HepG2 (cell line): Measurements from ENCODE around the gene KIAA1958. TPM values are rescaled to one million over a fixed set of nuclear protein-coding genes. Genes with fewer than 3 reads are reported as not detected.

ENCODE experiments used
- ATAC-seq: fragments of 200-7000 bp; cut with Tn5 transposase; 3 replicates; pipeline ENCODE4 v1.9.1; 2020; ENCODE audit warnings: mild to moderate bottlenecking, moderate library complexity
- BruUV-seq: library from RNA; stranded (reverse); fragments of 400-500 nt; replicated peaks from 2 replicates; lab custom pipeline; 2021; lab: Mats Ljungman, UMichigan
- CTCF ChIA-PET: fragments of 300-600 bp; formaldehyde crosslinking; extraction: SDS; loops from one replicate; lab custom pipeline; 2021; ENCODE audit warnings: low total read pairs, inconsistent platforms, low intra/inter-chr PET ratio; lab: Yijun Ruan, JAX
- POLR2A ChIA-PET: fragments of 350-600 bp; sonication (Branson Sonifier 250); formaldehyde crosslinking; loops from one replicate; lab custom pipeline; 2020; ENCODE audit warnings: antibody characterized with exemption, inconsistent platforms; lab: Yijun Ruan, JAX
- DNase-seq: peaks from one replicate; pipeline ENCODE4 v3.0.0-alpha.2; 2015; ENCODE audit warnings: low spot score
- FAIRE-seq: peaks from 3 replicates; lab custom pipeline; 2011; peaks lifted over from hg19 to GRCh38; lab: Jason Lieb, UNC
- H2AFZ ChIP-seq: one replicate; pipeline ENCODE4 v1.6.1; 2011; ENCODE audit warnings: low read length, inconsistent platforms
- H3K27ac ChIP-seq: fragments of 300-600 bp; 3 replicates; pipeline ENCODE4 v1.8.0; 2011; ENCODE audit warnings: mixed run types, mild to moderate bottlenecking, mixed read lengths, low read length, inconsistent platforms; ENCODE audit not compliant: insufficient read depth; ENCODE audit errors: extremely low read length
- H3K27me3 ChIP-seq, 2 experiments: fragments of 200-600 bp in 1 of 2; 2 replicates in 1 of 2; 3 replicates in 1 of 2; pipeline versions ENCODE4 v1.6.0 to v1.8.0; 2011; ENCODE audit warnings: low read length in 2 of 2, mild to moderate bottlenecking in 2 of 2, moderate library complexity in 2 of 2, inconsistent platforms in 1 of 2; ENCODE audit not compliant: insufficient read depth in 2 of 2, control insufficient read depth in 1 of 2
- H3K36me3 ChIP-seq, 2 experiments: fragments of 200-600 bp in 1 of 2; replicated peaks in 1 of 2; 2 replicates in 1 of 2; 3 replicates in 1 of 2; pipeline versions ENCODE4 v1.5.1 to v1.8.0; 2011; ENCODE audit warnings: low read length in 2 of 2, inconsistent platforms in 1 of 2; ENCODE audit not compliant: insufficient read depth in 2 of 2, control insufficient read depth in 1 of 2
- H3K4me1 ChIP-seq: 2 replicates; pipeline ENCODE4 v1.5.1; 2012; ENCODE audit warnings: low read length, inconsistent platforms; ENCODE audit not compliant: insufficient read depth
- H3K4me2 ChIP-seq: 2 replicates; pipeline ENCODE4 v1.6.0; 2011; ENCODE audit warnings: low read depth, low read length, inconsistent platforms
- H3K4me3 ChIP-seq, 3 experiments: fragments of 200-600 bp in 1 of 3; sonication (generic), shearing (Covaris generic) in 1 of 3; replicated peaks in 1 of 3; 2 replicates each; pipeline ENCODE4 v1.5.1; 2011 to 2016; ENCODE audit warnings: low read length in 3 of 3, inconsistent platforms in 2 of 3, low read depth in 2 of 3, mild to moderate bottlenecking in 2 of 3, control low read depth in 1 of 3, mixed read lengths in 1 of 3; ENCODE audit not compliant: insufficient read depth in 1 of 3
- H3K79me2 ChIP-seq: one replicate; pipeline ENCODE4 v1.6.1; 2011; ENCODE audit warnings: low read length, inconsistent platforms; ENCODE audit not compliant: insufficient read depth
- H3K9ac ChIP-seq: 2 replicates; pipeline ENCODE4 v1.6.0; 2011; ENCODE audit warnings: mild to moderate bottlenecking, low read depth, low read length, inconsistent platforms; ENCODE audit not compliant: insufficient read depth
- H3K9me3 ChIP-seq: 2 replicates; pipeline ENCODE4 v1.5.1; 2012; ENCODE audit warnings: mild to moderate bottlenecking, low read length
- H4K20me1 ChIP-seq: 2 replicates; pipeline ENCODE4 v1.6.0; 2011; ENCODE audit warnings: inconsistent platforms, mild to moderate bottlenecking, low read length, moderate library complexity; ENCODE audit not compliant: insufficient read depth
- ADNP ChIP-seq: sonication (generic); formaldehyde crosslinking; IDR thresholded peaks from 2 replicates; pipeline ENCODE4 v1.4.0; 2020; ENCODE audit warnings: missing genetic modification reagents
- ESRRA ChIP-seq: sonication (generic); formaldehyde crosslinking; IDR thresholded peaks from 2 replicates; pipeline ENCODE4 v1.5.1; 2020; ENCODE audit warnings: mild to moderate bottlenecking, low read depth, missing genetic modification reagents
- FOXK1 ChIP-seq: sonication (generic); formaldehyde crosslinking; IDR thresholded peaks from 2 replicates; pipeline ENCODE4 v1.4.0; 2020; ENCODE audit warnings: low read depth, missing genetic modification reagents, borderline replicate concordance
- MZF1 ChIP-seq: sonication (generic); formaldehyde crosslinking; IDR thresholded peaks from 2 replicates; pipeline ENCODE4 v1.8.1; 2023; ENCODE audit warnings: mild to moderate bottlenecking, missing genetic modification reagents, borderline replicate concordance
- SAFB2 ChIP-seq: sonication (generic); formaldehyde crosslinking; IDR thresholded peaks from 2 replicates; pipeline ENCODE4 v1.5.1; 2020; ENCODE audit warnings: missing genetic modification reagents, low read depth, mild to moderate bottlenecking, borderline replicate concordance
- TCF7 ChIP-seq: sonication (generic); IDR thresholded peaks from 2 replicates; pipeline ENCODE4 v1.6.1; 2016; ENCODE audit warnings: antibody characterized with exemption, low read depth
- ZNF10 ChIP-seq: sonication (generic); formaldehyde crosslinking; IDR thresholded peaks from 2 replicates; pipeline ENCODE4 v1.4.0; 2020; ENCODE audit warnings: mild to moderate bottlenecking, low read depth, missing genetic modification reagents, borderline replicate concordance
- ZNF232 ChIP-seq: sonication (generic); formaldehyde crosslinking; IDR thresholded peaks from 2 replicates; pipeline ENCODE4 v1.4.0; 2020; ENCODE audit warnings: missing genetic modification reagents, borderline replicate concordance
- ZNF430 ChIP-seq: sonication (generic); formaldehyde crosslinking; IDR thresholded peaks from 2 replicates; pipeline ENCODE4 v1.9.0; 2021; ENCODE audit warnings: mild to moderate bottlenecking, missing genetic modification reagents
- ZNF710 ChIP-seq: sonication (generic); formaldehyde crosslinking; IDR thresholded peaks from 2 replicates; pipeline ENCODE4 v1.5.0; 2020; ENCODE audit warnings: mild to moderate bottlenecking, missing genetic modification reagents, borderline replicate concordance
- ZNF737 ChIP-seq: sonication (generic); formaldehyde crosslinking; IDR thresholded peaks from 2 replicates; pipeline ENCODE4 v1.5.0; 2020; ENCODE audit warnings: missing genetic modification reagents, mild to moderate bottlenecking, borderline replicate concordance
- ZSCAN9 ChIP-seq: IDR thresholded peaks from 2 replicates; pipeline ENCODE4 v1.6.1; 2016; ENCODE audit warnings: borderline replicate concordance
- WGBS: methylation state at CpG from one replicate; pipeline ENCODE4 v1.1.6; 2017; ENCODE audit warnings: low lambda C conversion rate; 5-methylcytosine and 5-hydroxymethylcytosine counted together
- in situ Hi-C: cut with HindIII; loops from 2 replicates; pipeline ENCODE4 v1.10.0; 2017; ENCODE audit warnings: low pct_unique_long_range_greater_than_20kb; ENCODE audit not compliant: extremely low pct_ligation_motif_present
- intact Hi-C: fragments of 100-400 bp; cut with micrococcal nuclease; formaldehyde crosslinking; loops from one replicate; pipeline ENCODE4 v1.10.0; 2022; ENCODE audit not compliant: unreplicated experiment
- polyA plus RNA-seq, 8 experiments: library from polyadenylated mRNA; depleted of rRNA in 3 of 8; stranded (reverse) in 7 of 8; unstranded in 1 of 8; fragments of >200 nt; fragmentation: Illumina TruSeq in 4 of 8; extraction: Trizol in 4 of 8; gene quantifications; 2 replicates each; pipeline versions ENCODE4 v1.2.1 to v1.2.3, GENCODE V29; 2011 to 2016; ENCODE audit warnings: low read depth in 4 of 8, missing spikeins in 1 of 8, mixed read lengths in 1 of 8; ENCODE audit not compliant: insufficient read depth in 1 of 8
- total RNA-seq, 5 experiments: library from RNA; depleted of rRNA; stranded (reverse); fragments of >200 nt; fragmentation: Illumina TruSeq; extraction: Trizol; gene quantifications; 2 replicates each; pipeline ENCODE4 v1.2.3, GENCODE V29; 2016; ENCODE audit warnings: low read depth in 1 of 5
- TF ChIP-seq, protein P1 (sequence below), 2 experiments: sonication (generic) in 1 of 2; formaldehyde crosslinking in 1 of 2; IDR thresholded peaks; 2 replicates each; pipeline versions ENCODE4 v1.4.0 to v1.6.1; 2016 to 2020; ENCODE audit warnings: borderline replicate concordance in 1 of 2, low read depth in 1 of 2, mild to moderate bottlenecking in 1 of 2, missing genetic modification reagents in 1 of 2

The KIAA1958 gene
- total and polyA plus RNA-seq, 2 of the 13 experiments (the other 11 are each of a cell fraction or from before 2014, with no cell fraction given) = 8.5 to 10.3 TPM

- Histone ChIP-seq H4K20me1 (peaks cover 13% of the 10 kb centered on the region; the same call in 1 of the 2 replicates), H3K4me3 (no peak overlapping the region), H3K27me3 (no peaks in the 10 kb centered on the region), H3K9ac (no peak overlapping the region), H3K36me3 (no peaks in the 10 kb centered on the region), H3K4me1 (peaks cover 28% of the 10 kb centered on the region), H3K27ac (no peak overlapping the region), H3K4me2 (no peak overlapping the region), H3K9me3 (no peaks in the 10 kb centered on the region), H3K79me2 (peaks cover 60% of the 10 kb centered on the region), H2AFZ (no peak overlapping the region)
- no peak for DNase-seq
- POLR2A ChIA-PET = no interaction called here
- in situ Hi-C loops = no loop called here
- no peak for ATAC-seq
- no TSS peak for BruUV-seq
- no peak for FAIRE-seq
- CTCF ChIA-PET = no interaction called here
- WGBS = 73% methylated on average over 4 of the region's 4 CpGs
- intact Hi-C loops = no loop called here
- no peak for TF ChIP-seq ADNP (CRISPR knock-in tag)
- no peak for TF ChIP-seq ZNF737
- TF ChIP-seq ZSCAN9 = no peak
- TF ChIP-seq, protein P1, sequence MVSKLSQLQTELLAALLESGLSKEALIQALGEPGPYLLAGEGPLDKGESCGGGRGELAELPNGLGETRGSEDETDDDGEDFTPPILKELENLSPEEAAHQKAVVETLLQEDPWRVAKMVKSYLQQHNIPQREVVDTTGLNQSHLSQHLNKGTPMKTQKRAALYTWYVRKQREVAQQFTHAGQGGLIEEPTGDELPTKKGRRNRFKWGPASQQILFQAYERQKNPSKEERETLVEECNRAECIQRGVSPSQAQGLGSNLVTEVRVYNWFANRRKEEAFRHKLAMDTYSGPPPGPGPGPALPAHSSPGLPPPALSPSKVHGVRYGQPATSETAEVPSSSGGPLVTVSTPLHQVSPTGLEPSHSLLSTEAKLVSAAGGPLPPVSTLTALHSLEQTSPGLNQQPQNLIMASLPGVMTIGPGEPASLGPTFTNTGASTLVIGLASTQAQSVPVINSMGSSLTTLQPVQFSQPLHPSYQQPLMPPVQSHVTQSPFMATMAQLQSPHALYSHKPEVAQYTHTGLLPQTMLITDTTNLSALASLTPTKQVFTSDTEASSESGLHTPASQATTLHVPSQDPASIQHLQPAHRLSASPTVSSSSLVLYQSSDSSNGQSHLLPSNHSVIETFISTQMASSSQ (IDR thresholded peaks at IDR 0.05; ENCODE audit: low read depth) = no peak
- TF ChIP-seq, protein P1 (CRISPR knock-in tag; IDR thresholded peaks at IDR 0.05; ENCODE audit: borderline replicate concordance) = no peak
- no peak for TF ChIP-seq ZNF710 (CRISPR knock-in tag)
- no peak for TF ChIP-seq ESRRA (CRISPR knock-in tag)
- TF ChIP-seq MZF1 (CRISPR knock-in tag) = no peak
- TF ChIP-seq ZNF232 = no peak
- no peak for TF ChIP-seq TCF7
- no peak for TF ChIP-seq SAFB2 (CRISPR knock-in tag)
- TF ChIP-seq FOXK1 (CRISPR knock-in tag) = no peak
- TF ChIP-seq ZNF430 = no peak
- TF ChIP-seq ZNF10 = no peak
Observed at GRCh38 chr9:112546149-112547012, 59.8 kb downstream of the KIAA1958 start.
